ENCODE results near the gene CRYAA.
"Not testable (repeated sequence)": the region's sequence is repeated elsewhere in the genome, so short reads cannot be mapped to it uniquely, and the experiment has no call there.

CRYAA gene

GRCh38 chr21:43177043-43177906, 8.5 kb downstream of the CRYAA start:
- in situ Hi-C loops (cut with MboI; ENCODE audit: low sequenced_read_pairs): not testable (repeated sequence)

- in situ Hi-C loops (cut with MboI; ENCODE audit: low sequenced_read_pairs): not testable (repeated sequence)
Observed at GRCh38 chr21:43178175-43178826, 9.5 kb downstream of the CRYAA start.

- in situ Hi-C loops (cut with MboI; ENCODE audit: low sequenced_read_pairs): not testable (repeated sequence)
Observed at GRCh38 chr21:43181033-43181432, 12.2 kb downstream of the CRYAA start.

- in situ Hi-C loops (cut with MboI; ENCODE audit: low sequenced_read_pairs): not testable (repeated sequence)
Observed at GRCh38 chr21:43187268-43187667, 18.5 kb downstream of the CRYAA start.

GRCh38 chr21:43187715-43188114, 18.9 kb downstream of the CRYAA start:
- in situ Hi-C loops (cut with MboI; ENCODE audit: low sequenced_read_pairs): no loop called here

GRCh38 chr21:43188181-43188580, 19.4 kb downstream of the CRYAA start:
- in situ Hi-C loops (cut with MboI; ENCODE audit: low sequenced_read_pairs): no loop called here

- in situ Hi-C loops (cut with MboI; ENCODE audit: low sequenced_read_pairs): no loop called here
Observed at GRCh38 chr21:43188592-43189210, 19.9 kb downstream of the CRYAA start.

GRCh38 chr21:43189936-43190335, 21.1 kb downstream of the CRYAA start:
- in situ Hi-C loops (cut with MboI; ENCODE audit: low sequenced_read_pairs): no loop called here

- in situ Hi-C loops (cut with MboI; ENCODE audit: low sequenced_read_pairs): no loop called here
Observed at GRCh38 chr21:43190544-43190943, 21.7 kb downstream of the CRYAA start.

- in situ Hi-C loops (cut with MboI; ENCODE audit: low sequenced_read_pairs): no loop called here
Observed at GRCh38 chr21:43190951-43191350, 22.1 kb downstream of the CRYAA start.

- in situ Hi-C loops (cut with MboI; ENCODE audit: low sequenced_read_pairs): no loop called here
Observed at GRCh38 chr21:43191521-43191920, 22.7 kb downstream of the CRYAA start.

GRCh38 chr21:43191971-43192370, 23.2 kb downstream of the CRYAA start:
- in situ Hi-C loops (cut with MboI; ENCODE audit: low sequenced_read_pairs): no loop called here

GRCh38 chr21:43192501-43193081, 23.8 kb downstream of the CRYAA start:
- in situ Hi-C loops (cut with MboI; ENCODE audit: low sequenced_read_pairs): no loop called here

GRCh38 chr21:43193088-43193650, 24.4 kb downstream of the CRYAA start:
- in situ Hi-C loops (cut with MboI; ENCODE audit: low sequenced_read_pairs): no loop called here

- in situ Hi-C loops (cut with MboI; ENCODE audit: low sequenced_read_pairs): no loop called here
Observed at GRCh38 chr21:43193651-43194302, 25.0 kb downstream of the CRYAA start.

- in situ Hi-C loops (cut with MboI; ENCODE audit: low sequenced_read_pairs): no loop called here
Observed at GRCh38 chr21:43194303-43195120, 25.7 kb downstream of the CRYAA start.

GRCh38 chr21:43195121-43196021, 26.6 kb downstream of the CRYAA start:
- in situ Hi-C loops (cut with MboI; ENCODE audit: low sequenced_read_pairs): no loop called here

GRCh38 chr21:43196826-43197225, 28.0 kb downstream of the CRYAA start:
- in situ Hi-C loops (cut with MboI; ENCODE audit: low sequenced_read_pairs): no loop called here

GRCh38 chr21:43198376-43198775, 29.6 kb downstream of the CRYAA start:
- in situ Hi-C loops (cut with MboI; ENCODE audit: low sequenced_read_pairs): no loop called here

All from HL-60/S4 treated with retinoic acid at 250 ng/mL for 4 days and 3 days (cell line).